K562 (cell line): ENCODE data around the gene MS4A8. TPM values are rescaled to one million over a fixed set of nuclear protein-coding genes. Genes with fewer than 3 reads are reported as not detected.

Experiments used
- ATAC-seq: fragments of 200-7000 bp; cut with Tn5 transposase; 3 replicates; pipeline ENCODE4 v1.9.1; 2020; ENCODE audit warnings: moderate library complexity
- BruUV-seq: library from RNA; stranded (reverse); fragments of 400-500 nt; replicated peaks from 2 replicates; lab custom pipeline; 2021; lab: Mats Ljungman, UMichigan
- CTCF ChIA-PET: fragments of 300-600 bp; formaldehyde crosslinking; extraction: SDS; loops from one replicate; lab custom pipeline; 2021; ENCODE audit warnings: low intra/inter-chr PET ratio; lab: Yijun Ruan, JAX
- POLR2A ChIA-PET: fragments of 300-600, 350-650 bp; sonication (Branson Sonifier 250); formaldehyde crosslinking; extraction: SDS; loops from one replicate; lab custom pipeline; 2021; ENCODE audit warnings: antibody characterized with exemption, inconsistent platforms; lab: Yijun Ruan, JAX
- DNase-seq, 4 experiments: peaks; one replicate each; pipeline versions ENCODE4 v3.0.0 to v3.0.0-alpha.2; 2011 to 2018; ENCODE audit warnings: low spot score in 3 of 4, mixed read lengths in 3 of 4; ENCODE audit errors: extremely low read depth in 1 of 4
- FAIRE-seq: peaks from 2 replicates; lab custom pipeline; 2011; peaks lifted over from hg19 to GRCh38; lab: Jason Lieb, UNC
- H2AFZ ChIP-seq: 2 replicates; pipeline ENCODE4 v1.6.0; 2011; ENCODE audit warnings: low read depth, low read length, control low read depth, inconsistent platforms
- H3K27ac ChIP-seq: fragments of 200-600 bp; 3 replicates; pipeline ENCODE4 v1.8.0; 2011; ENCODE audit warnings: low read depth, mild to moderate bottlenecking, control low read depth, inconsistent platforms, low read length, moderate library complexity, mixed read lengths; ENCODE audit errors: extremely low read depth
- H3K27me3 ChIP-seq, 2 experiments: fragments of 300-600 bp in 1 of 2; 2 replicates in 1 of 2; 3 replicates in 1 of 2; pipeline versions ENCODE4 v1.6.0 to v1.8.0; 2011; ENCODE audit warnings: inconsistent platforms in 2 of 2, low read length in 2 of 2, mild to moderate bottlenecking in 1 of 2, mixed read lengths in 1 of 2, moderate library complexity in 1 of 2; ENCODE audit not compliant: control insufficient read depth in 2 of 2, insufficient read depth in 2 of 2
- H3K36me3 ChIP-seq: fragments of 300-600 bp; 3 replicates; pipeline ENCODE4 v1.8.0; 2011; ENCODE audit warnings: mild to moderate bottlenecking, low read length, inconsistent platforms; ENCODE audit not compliant: control insufficient read depth, insufficient read depth
- H3K4me1 ChIP-seq, 2 experiments: fragments of 200-600 bp in 1 of 2; replicated peaks in 1 of 2; 2 replicates in 1 of 2; 3 replicates in 1 of 2; pipeline versions ENCODE4 v1.5.1 to v1.8.0; 2011; ENCODE audit warnings: inconsistent platforms in 2 of 2, low read length in 2 of 2, mild to moderate bottlenecking in 1 of 2, mixed read lengths in 1 of 2, moderate library complexity in 1 of 2; ENCODE audit not compliant: control insufficient read depth in 2 of 2, insufficient read depth in 2 of 2
- H3K4me2 ChIP-seq: 2 replicates; pipeline ENCODE4 v1.6.1; 2011; ENCODE audit warnings: low read length, control low read depth, inconsistent platforms, mixed read lengths; ENCODE audit not compliant: insufficient read depth
- H3K4me3 ChIP-seq: fragments of 200-600 bp; sonication (generic), shearing (Covaris generic); 2 replicates; pipeline ENCODE4 v1.5.1; 2016; ENCODE audit warnings: control low read depth, inconsistent platforms
- H3K79me2 ChIP-seq: fragments of 200-600 bp; 3 replicates; pipeline ENCODE4 v1.8.0; 2011; ENCODE audit warnings: low read length, inconsistent platforms; ENCODE audit not compliant: control insufficient read depth, insufficient read depth
- H3K9ac ChIP-seq, 2 experiments: 2 replicates each; pipeline versions ENCODE4 v1.6.0 to v1.6.1; 2011; ENCODE audit warnings: low read depth in 2 of 2, low read length in 2 of 2, control low read depth in 1 of 2, inconsistent platforms in 1 of 2, mild to moderate bottlenecking in 1 of 2, mixed read lengths in 1 of 2; ENCODE audit not compliant: insufficient read depth in 1 of 2
- H3K9me1 ChIP-seq: one replicate; pipeline ENCODE4 v1.6.0; 2011; ENCODE audit warnings: inconsistent platforms, mild to moderate bottlenecking, low read length, moderate library complexity; ENCODE audit not compliant: control insufficient read depth, insufficient read depth
- H3K9me3 ChIP-seq: replicated peaks from 2 replicates; pipeline ENCODE4 v1.5.1; 2011; ENCODE audit warnings: low read depth, low read length, inconsistent platforms; ENCODE audit not compliant: control insufficient read depth, insufficient read depth
- H4K20me1 ChIP-seq: replicated peaks from 2 replicates; pipeline ENCODE4 v1.6.1; 2011; ENCODE audit warnings: low read length, inconsistent platforms, mixed read lengths; ENCODE audit not compliant: control insufficient read depth, insufficient read depth
- EWSR1 ChIP-seq: fragments of 450-650 bp; IDR thresholded peaks from 2 replicates; pipeline ENCODE4 v1.6.1; 2018; ENCODE audit warnings: borderline replicate concordance, mild to moderate bottlenecking, low read depth, moderate library complexity; ENCODE audit not compliant: partially characterized antibody
- HIVEP1 ChIP-seq: fragments of 250-450 bp; sonication (Bioruptor Pico); IDR thresholded peaks from 2 replicates; pipeline ENCODE4 v1.4.0; 2020; ENCODE audit warnings: mild to moderate bottlenecking
- KLF13 ChIP-seq: fragments of 450-650 bp; IDR thresholded peaks from 2 replicates; pipeline ENCODE4 v1.6.1; 2016; ENCODE audit warnings: missing genetic modification characterization, low read depth, mild to moderate bottlenecking, missing compliant biosample characterization, moderate library complexity, borderline replicate concordance
- POLR2AphosphoS5 ChIP-seq: IDR thresholded peaks from 2 replicates; pipeline ENCODE4 v1.6.1; 2011; ENCODE audit warnings: mild to moderate bottlenecking, low read depth, low read length, moderate library complexity; ENCODE audit not compliant: control insufficient read depth, insufficient read depth
- RHOXF2B ChIP-seq: fragments of 250-450 bp; sonication (Bioruptor Pico); conservative IDR thresholded peaks from 2 replicates; pipeline ENCODE4 v1.5.1; 2021
- SRF ChIP-seq, 2 experiments: fragments of 250-450, 450-650 bp in 1 of 2; sonication (Bioruptor Pico) in 1 of 2; sonication (generic) in 1 of 2; formaldehyde crosslinking; IDR thresholded peaks; 2 replicates each; pipeline versions ENCODE4 v1.5.0 to v1.5.1; 2020 to 2022; ENCODE audit warnings: mild to moderate bottlenecking in 1 of 2, missing genetic modification reagents in 1 of 2
- ZFP36 ChIP-seq: fragments of 150-350 bp; IDR thresholded peaks from 2 replicates; pipeline ENCODE4 v1.6.1; 2018; ENCODE audit warnings: low read length, low read depth; ENCODE audit not compliant: partially characterized antibody
- ZNF445 ChIP-seq: fragments of 250-450 bp; sonication (Bioruptor Pico); IDR thresholded peaks from 2 replicates; pipeline ENCODE4 v1.4.0; 2020; ENCODE audit warnings: low read depth, mild to moderate bottlenecking, moderate library complexity
- ZNF561 ChIP-seq: fragments of 450-650 bp; formaldehyde crosslinking; conservative IDR thresholded peaks from 2 replicates; pipeline ENCODE4 v1.4.0; 2020; ENCODE audit warnings: mild to moderate bottlenecking, moderate library complexity
- ZNF717 ChIP-seq: fragments of 250-450 bp; sonication (Bioruptor Pico); IDR thresholded peaks from 2 replicates; pipeline ENCODE4 v1.5.0; 2021
- WGBS: fragments of 100-300 bp; shearing (Covaris generic); methylation state at CpG from one replicate; pipeline ENCODE4 v1.1.6; 2016; ENCODE audit warnings: low coverage, mixed read lengths; ENCODE audit not compliant: insufficient coverage; ENCODE audit errors: missing lambda C conversion rate; 5-methylcytosine and 5-hydroxymethylcytosine counted together
- in situ Hi-C: fragments of 300-500 bp; cut with MboI; formaldehyde crosslinking; loops from 4 replicates; pipeline ENCODE4 v1.15.0; 2018; ENCODE audit warnings: inconsistent platforms, mixed read lengths
- intact Hi-C: fragments of 100-400 bp; cut with micrococcal nuclease; formaldehyde crosslinking; loops from 2 replicates; pipeline ENCODE4 v1.14.2; 2022
- polyA plus RNA-seq, 8 experiments: library from polyadenylated mRNA; depleted of rRNA in 4 of 8; stranded (reverse) in 5 of 8; unstranded in 3 of 8; fragments of >200 nt; fragmentation: Nextera tagmentation in 2 of 8; fragmentation: Illumina TruSeq in 1 of 8; extraction: Ambion mirVana in 2 of 8; extraction: Trizol in 1 of 8; gene quantifications; 2 replicates each; pipeline versions ENCODE4 v1.2.1 to v1.2.3, GENCODE V29; 2011 to 2014; ENCODE audit warnings: inconsistent platforms in 1 of 8, missing spikeins in 1 of 8
- total RNA-seq, 7 experiments: library from RNA; depleted of rRNA in 6 of 7; stranded (reverse); fragments of >200 nt in 6 of 7; fragmentation: Illumina TruSeq in 2 of 7; extraction: Trizol in 2 of 7; gene quantifications; 2 replicates each; pipeline versions ENCODE4 v1.2.1 to v1.2.3, GENCODE V29; 2011 to 2021; ENCODE audit warnings: low replicate concordance in 1 of 7
- TF ChIP-seq, protein P1 (sequence below): fragments of 450-650 bp; IDR thresholded peaks from 2 replicates; pipeline ENCODE4 v1.6.1; 2016; ENCODE audit warnings: low read depth

The MS4A8 gene
- total and polyA plus RNA-seq, 9 of the 15 experiments (the other 6 are each of a cell fraction or from before 2014, with no cell fraction given): not detected

DNA sequence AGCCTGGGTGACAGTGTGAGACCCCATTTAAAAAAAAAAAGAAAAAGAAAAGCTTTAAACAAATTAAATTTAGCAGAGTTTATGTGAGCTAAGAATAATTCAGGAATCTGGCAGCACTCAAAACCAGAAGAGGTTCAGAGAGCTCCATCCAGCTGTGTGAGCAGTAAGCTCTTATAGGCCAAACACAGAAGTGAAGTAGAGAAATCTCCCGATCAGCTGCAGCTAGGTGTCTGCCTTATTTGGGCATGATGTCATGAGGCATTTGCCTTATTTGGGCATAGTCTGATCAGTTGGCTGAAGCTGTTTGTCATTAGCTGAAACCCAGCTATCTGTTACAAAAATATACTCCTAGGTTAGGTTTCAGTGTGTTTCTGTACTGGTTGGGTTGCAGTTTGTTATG lies 65.5 kb downstream of the MS4A8 start:
- POLR2A ChIA-PET: interaction anchor here (0.9 to 1.7 kb wide), 2 partner anchors 10 to 22 kb away, joined by 4 to 7 read pairs; no protein-coding TSS in a partner anchor
- Histone ChIP-seq H3K9ac (no peak overlapping the region), H3K4me3 (no peak overlapping the region), H3K36me3 (no peaks in the 10 kb centered on the region), H3K9me3 (no peaks in the 10 kb centered on the region), H3K4me2 (no peak overlapping the region), H2AFZ (no peak overlapping the region), H3K4me1 (peaks cover 0 to 9% of the 10 kb centered on the region in 2 experiments; a peak in 1 of 5 replicates), H3K27me3 (peaks cover 40 to 63% of the 10 kb centered on the region in 2 experiments), H3K9me1 (no peaks in the 10 kb centered on the region), H3K27ac (no peak overlapping the region), H3K79me2 (no peaks in the 10 kb centered on the region), H4K20me1 (no peaks in the 10 kb centered on the region)
- intact Hi-C loops (no loop called here), in situ Hi-C loops (no loop called here)
- no peak for FAIRE-seq
- 0% methylated on average over 1 of the region's 1 CpG for WGBS
- no TSS peak for BruUV-seq
- no peak for DNase-seq
- CTCF ChIA-PET: no interaction called here
- no peak for ATAC-seq
- TF ChIP-seq RHOXF2B (CRISPR knock-in tag) (no peak), EWSR1 (no peak), ZNF445 (no peak), ZNF717 (no peak), HIVEP1 (no peak), KLF13 (tag) (no peak), SRF (CRISPR knock-in tag; IDR thresholded peaks at IDR 0.05) (peak; percentile 77 to 99), ZFP36 (peak; percentile 86), ZNF561 (no peak), POLR2AphosphoS5 (no peak)
- TF ChIP-seq, protein P1, sequence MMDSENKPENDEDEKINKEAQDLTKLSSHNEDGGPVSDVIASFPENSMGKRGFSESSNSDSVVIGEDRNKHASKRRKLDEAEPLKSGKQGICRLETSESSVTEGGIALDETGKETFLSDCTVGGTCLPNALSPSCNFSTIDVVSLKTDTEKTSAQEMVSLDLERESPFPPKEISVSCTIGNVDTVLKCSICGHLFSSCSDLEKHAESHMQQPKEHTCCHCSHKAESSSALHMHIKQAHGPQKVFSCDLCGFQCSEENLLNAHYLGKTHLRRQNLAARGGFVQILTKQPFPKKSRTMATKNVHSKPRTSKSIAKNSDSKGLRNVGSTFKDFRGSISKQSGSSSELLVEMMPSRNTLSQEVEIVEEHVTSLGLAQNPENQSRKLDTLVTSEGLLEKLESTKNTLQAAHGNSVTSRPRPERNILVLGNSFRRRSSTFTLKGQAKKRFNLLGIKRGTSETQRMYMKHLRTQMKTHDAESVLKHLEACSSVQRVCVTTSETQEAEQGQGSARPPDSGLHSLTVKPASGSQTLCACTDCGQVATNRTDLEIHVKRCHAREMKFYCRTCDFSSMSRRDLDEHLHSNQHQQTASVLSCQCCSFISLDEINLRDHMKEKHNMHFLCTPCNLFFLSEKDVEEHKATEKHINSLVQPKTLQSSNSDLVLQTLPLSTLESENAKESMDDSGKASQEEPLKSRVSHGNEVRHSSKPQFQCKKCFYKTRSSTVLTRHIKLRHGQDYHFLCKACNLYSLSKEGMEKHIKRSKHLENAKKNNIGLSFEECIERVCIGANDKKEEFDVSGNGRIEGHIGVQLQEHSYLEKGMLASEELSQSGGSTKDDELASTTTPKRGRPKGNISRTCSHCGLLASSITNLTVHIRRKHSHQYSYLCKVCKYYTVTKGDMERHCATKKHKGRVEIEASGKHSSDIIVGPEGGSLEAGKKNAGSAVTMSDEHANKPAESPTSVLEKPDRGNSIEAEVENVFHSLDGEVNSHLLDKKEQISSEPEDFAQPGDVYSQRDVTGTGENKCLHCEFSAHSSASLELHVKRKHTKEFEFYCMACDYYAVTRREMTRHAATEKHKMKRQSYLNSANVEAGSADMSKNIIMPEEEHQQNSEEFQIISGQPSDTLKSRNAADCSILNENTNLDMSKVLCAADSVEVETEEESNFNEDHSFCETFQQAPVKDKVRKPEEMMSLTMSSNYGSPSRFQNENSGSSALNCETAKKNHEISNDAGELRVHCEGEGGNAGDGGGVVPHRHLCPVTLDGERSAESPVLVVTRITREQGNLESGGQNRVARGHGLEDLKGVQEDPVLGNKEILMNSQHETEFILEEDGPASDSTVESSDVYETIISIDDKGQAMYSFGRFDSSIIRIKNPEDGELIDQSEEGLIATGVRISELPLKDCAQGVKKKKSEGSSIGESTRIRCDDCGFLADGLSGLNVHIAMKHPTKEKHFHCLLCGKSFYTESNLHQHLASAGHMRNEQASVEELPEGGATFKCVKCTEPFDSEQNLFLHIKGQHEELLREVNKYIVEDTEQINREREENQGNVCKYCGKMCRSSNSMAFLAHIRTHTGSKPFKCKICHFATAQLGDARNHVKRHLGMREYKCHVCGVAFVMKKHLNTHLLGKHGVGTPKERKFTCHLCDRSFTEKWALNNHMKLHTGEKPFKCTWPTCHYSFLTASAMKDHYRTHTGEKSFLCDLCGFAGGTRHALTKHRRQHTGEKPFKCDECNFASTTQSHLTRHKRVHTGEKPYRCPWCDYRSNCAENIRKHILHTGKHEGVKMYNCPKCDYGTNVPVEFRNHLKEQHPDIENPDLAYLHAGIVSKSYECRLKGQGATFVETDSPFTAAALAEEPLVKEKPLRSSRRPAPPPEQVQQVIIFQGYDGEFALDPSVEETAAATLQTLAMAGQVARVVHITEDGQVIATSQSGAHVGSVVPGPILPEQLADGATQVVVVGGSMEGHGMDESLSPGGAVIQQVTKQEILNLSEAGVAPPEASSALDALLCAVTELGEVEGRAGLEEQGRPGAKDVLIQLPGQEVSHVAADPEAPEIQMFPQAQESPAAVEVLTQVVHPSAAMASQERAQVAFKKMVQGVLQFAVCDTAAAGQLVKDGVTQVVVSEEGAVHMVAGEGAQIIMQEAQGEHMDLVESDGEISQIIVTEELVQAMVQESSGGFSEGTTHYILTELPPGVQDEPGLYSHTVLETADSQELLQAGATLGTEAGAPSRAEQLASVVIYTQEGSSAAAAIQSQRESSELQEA: no peak
